WERI-Rb-1 (cell line): ENCODE data around the gene CNNM3.

ENCODE experiments used
- DNase-seq: peaks from one replicate; pipeline ENCODE4 v3.0.0-alpha.2; 2020
- H3K27ac ChIP-seq: fragments of 250-450 bp; sonication (Bioruptor Pico); 2 replicates; pipeline ENCODE4 v1.5.1; 2020; ENCODE audit warnings: mild to moderate bottlenecking, moderate library complexity
- H3K27me3 ChIP-seq: fragments of 250-450 bp; sonication (Bioruptor Pico); 2 replicates; pipeline ENCODE4 v1.5.1; 2021; ENCODE audit warnings: mild to moderate bottlenecking, low read depth, moderate library complexity; ENCODE audit not compliant: insufficient read depth, severe bottlenecking
- H3K36me3 ChIP-seq: fragments of 250-450 bp; sonication (Bioruptor Pico); 2 replicates; pipeline ENCODE4 v1.5.1; 2020; ENCODE audit warnings: mild to moderate bottlenecking, moderate library complexity
- H3K4me3 ChIP-seq: 2 replicates; pipeline ENCODE4 v1.5.1; 2011; ENCODE audit warnings: low read depth, mild to moderate bottlenecking, control low read depth, low read length
- H3K9me3 ChIP-seq: fragments of 250-450 bp; sonication (Bioruptor Pico); 2 replicates; pipeline ENCODE4 v1.5.1; 2021; ENCODE audit warnings: mild to moderate bottlenecking, moderate library complexity; ENCODE audit not compliant: severe bottlenecking
- TF ChIP-seq, protein P1 (sequence below): IDR thresholded peaks from 2 replicates; pipeline ENCODE4 v1.5.1; 2011; ENCODE audit warnings: low read depth, mild to moderate bottlenecking, control low read depth, inconsistent platforms, low read length

CNNM3 gene

DNA sequence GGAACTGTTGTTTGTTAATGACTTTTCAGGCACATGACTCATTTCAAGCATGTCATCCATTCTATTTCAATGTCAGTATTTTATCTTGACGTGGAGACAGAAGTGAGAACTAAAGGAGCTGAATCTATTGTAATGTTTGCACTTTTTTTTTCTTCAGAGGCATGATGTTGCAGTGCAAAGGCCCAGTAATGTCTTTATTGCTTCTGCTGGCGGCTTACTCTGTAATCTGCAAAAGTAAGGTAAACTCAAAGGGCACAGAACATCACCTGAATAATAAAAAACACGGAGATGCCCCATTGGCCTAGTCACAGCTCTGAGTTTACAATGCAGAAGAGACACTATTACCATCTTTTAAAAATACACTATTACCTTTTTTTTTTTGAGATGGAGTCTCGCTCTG, 2.4 kb upstream of the CNNM3 start:
- DNase-seq = no peak
- no peak overlapping the region for H3K27ac ChIP-seq
- TF ChIP-seq, protein P1, sequence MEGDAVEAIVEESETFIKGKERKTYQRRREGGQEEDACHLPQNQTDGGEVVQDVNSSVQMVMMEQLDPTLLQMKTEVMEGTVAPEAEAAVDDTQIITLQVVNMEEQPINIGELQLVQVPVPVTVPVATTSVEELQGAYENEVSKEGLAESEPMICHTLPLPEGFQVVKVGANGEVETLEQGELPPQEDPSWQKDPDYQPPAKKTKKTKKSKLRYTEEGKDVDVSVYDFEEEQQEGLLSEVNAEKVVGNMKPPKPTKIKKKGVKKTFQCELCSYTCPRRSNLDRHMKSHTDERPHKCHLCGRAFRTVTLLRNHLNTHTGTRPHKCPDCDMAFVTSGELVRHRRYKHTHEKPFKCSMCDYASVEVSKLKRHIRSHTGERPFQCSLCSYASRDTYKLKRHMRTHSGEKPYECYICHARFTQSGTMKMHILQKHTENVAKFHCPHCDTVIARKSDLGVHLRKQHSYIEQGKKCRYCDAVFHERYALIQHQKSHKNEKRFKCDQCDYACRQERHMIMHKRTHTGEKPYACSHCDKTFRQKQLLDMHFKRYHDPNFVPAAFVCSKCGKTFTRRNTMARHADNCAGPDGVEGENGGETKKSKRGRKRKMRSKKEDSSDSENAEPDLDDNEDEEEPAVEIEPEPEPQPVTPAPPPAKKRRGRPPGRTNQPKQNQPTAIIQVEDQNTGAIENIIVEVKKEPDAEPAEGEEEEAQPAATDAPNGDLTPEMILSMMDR = no peak
- peaks cover 39% of the 10 kb centered on the region for H3K36me3 ChIP-seq
- H3K4me3 ChIP-seq = no peak overlapping the region
- H3K27me3 ChIP-seq = no peaks in the 10 kb centered on the region
- no peaks in the 10 kb centered on the region for H3K9me3 ChIP-seq

GRCh38 chr2:96815326-96816126, 542 bp upstream of the CNNM3 start:
- TF ChIP-seq, protein P1 = no peak
- Histone ChIP-seq H3K27me3 (no peaks in the 10 kb centered on the region), H3K4me3 (peak overlapping the region; percentile 82), H3K36me3 (peaks cover 43% of the 10 kb centered on the region), H3K9me3 (no peaks in the 10 kb centered on the region), H3K27ac (peak overlapping the region; percentile 61)
- peak; percentile 38 for DNase-seq

DNA sequence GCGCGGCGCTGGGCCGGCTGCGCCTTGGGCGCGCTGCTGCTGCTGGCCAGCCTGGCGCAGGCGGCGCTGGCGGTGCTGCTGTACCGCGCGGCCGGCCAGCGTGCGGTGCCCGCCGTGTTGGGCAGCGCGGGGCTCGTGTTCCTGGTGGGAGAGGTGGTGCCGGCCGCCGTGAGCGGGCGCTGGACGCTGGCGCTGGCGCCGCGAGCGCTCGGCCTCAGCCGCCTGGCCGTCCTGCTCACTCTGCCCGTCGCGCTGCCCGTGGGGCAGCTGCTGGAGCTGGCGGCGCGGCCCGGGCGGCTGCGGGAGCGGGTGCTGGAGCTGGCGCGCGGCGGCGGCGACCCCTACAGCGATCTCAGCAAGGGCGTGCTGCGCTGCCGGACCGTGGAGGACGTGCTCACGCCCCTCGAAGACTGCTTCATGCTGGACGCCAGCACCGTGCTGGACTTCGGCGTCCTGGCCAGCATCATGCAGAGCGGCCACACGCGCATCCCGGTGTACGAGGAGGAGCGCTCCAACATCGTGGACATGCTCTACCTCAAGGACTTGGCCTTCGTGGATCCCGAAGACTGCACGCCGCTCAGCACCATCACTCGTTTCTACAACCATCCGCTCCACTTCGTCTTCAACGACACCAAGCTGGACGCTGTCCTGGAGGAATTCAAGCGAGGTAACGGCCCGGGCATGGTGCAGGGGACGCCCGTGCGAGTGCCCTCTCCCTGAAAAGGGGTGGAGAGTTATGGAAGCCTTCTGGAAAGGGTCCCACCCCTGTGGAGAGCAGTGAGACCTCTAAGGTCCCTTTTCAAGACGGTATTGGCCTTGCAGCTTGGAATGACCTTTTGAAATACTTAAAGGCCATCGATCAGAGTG, 1.0 kb downstream of the CNNM3 start:
- Histone ChIP-seq H3K9me3 (no peaks in the 10 kb centered on the region), H3K27ac (peak overlapping the region; percentile 39), H3K36me3 (peaks cover 43% of the 10 kb centered on the region), H3K27me3 (no peaks in the 10 kb centered on the region), H3K4me3 (peak overlapping the region; percentile 52)
- TF ChIP-seq, protein P1 = no peak
- DNase-seq = no peak

GRCh38 chr2:96817882-96818281, 1.8 kb downstream of the CNNM3 start:
- H3K4me3 ChIP-seq = peak overlapping the region; percentile 52
- TF ChIP-seq, protein P1 = no peak
- no peaks in the 10 kb centered on the region for H3K27me3 ChIP-seq
- no peaks in the 10 kb centered on the region for H3K9me3 ChIP-seq
- no peak for DNase-seq
- H3K36me3 ChIP-seq = peaks cover 43% of the 10 kb centered on the region
- H3K27ac ChIP-seq = no peak overlapping the region

GRCh38 chr2:96819128-96819875, 3.2 kb downstream of the CNNM3 start:
- DNase-seq = no peak
- Histone ChIP-seq H3K27me3 (no peaks in the 10 kb centered on the region), H3K9me3 (no peaks in the 10 kb centered on the region), H3K27ac (no peak overlapping the region), H3K4me3 (no peak overlapping the region), H3K36me3 (peaks cover 49% of the 10 kb centered on the region)
- TF ChIP-seq, protein P1 = no peak
